Measurements from ENCODE around the gene RUVBL2. TPM values are rescaled to one million over a fixed set of nuclear protein-coding genes. Genes with fewer than 3 reads are reported as not detected.

RUVBL2 gene
- total and polyA plus RNA-seq, 4 donors = 29.6 to 80.1 (median 49.6) TPM

GRCh38 chr19:49009828-49010227 is 16.1 kb downstream of the RUVBL2 start:
- no peaks in the 10 kb centered on the region for H3K4me1 ChIP-seq (ENCODE audit: control insufficient read depth in 4 of 4, insufficient read depth in 4 of 4, low read length in 3 of 4)
- H3K36me3 ChIP-seq (ENCODE audit: control insufficient read depth in 4 of 4, insufficient read depth in 3 of 4, low read depth in 1 of 4, low read length in 3 of 4) = peaks cover 10 to 60% (median 23%) of the 10 kb centered on the region in 4 donors
- no peaks in the 10 kb centered on the region for H3K27me3 ChIP-seq (ENCODE audit: control insufficient read depth in 4 of 4, insufficient read depth in 4 of 4, low read length in 3 of 4)
- 96% methylated on average over 18 of the region's 18 CpGs for WGBS
- H3K27ac ChIP-seq (ENCODE audit: low read depth in 1 of 2, low read length in 2 of 2) = no peak overlapping the region
- H3K9ac ChIP-seq (ENCODE audit: low read depth in 1 of 2, low read length in 2 of 2) = no peak overlapping the region
- no peak overlapping the region for H3K4me3 ChIP-seq (ENCODE audit: low read depth in 1 of 3, low read length in 3 of 3)
- TF ChIP-seq FOXA2 (IDR thresholded peaks at IDR 0.05) = no peak
- no peak for TF ChIP-seq SP1 (IDR thresholded peaks at IDR 0.05)
- TF ChIP-seq HNF4A (conservative IDR thresholded peaks at IDR 0.05) = no peak
- TF ChIP-seq ATF3 (IDR thresholded peaks at IDR 0.05) = no peak
- no peak for TF ChIP-seq GABPA (IDR thresholded peaks at IDR 0.05 in 1 of 2, conservative IDR thresholded peaks at IDR 0.05 in 1 of 2)
- no peak for TF ChIP-seq RAD21 (IDR thresholded peaks at IDR 0.05)
- TF ChIP-seq CTCF (IDR thresholded peaks at IDR 0.05; ENCODE audit: low read depth, low read length, missing input control) = no peak
- TF ChIP-seq EGR1 (IDR thresholded peaks at IDR 0.05; ENCODE audit: low read depth in 2 of 2) = no peak
- TF ChIP-seq RXRA (IDR thresholded peaks at IDR 0.05) = no peak
- no peak for TF ChIP-seq YY1 (IDR thresholded peaks at IDR 0.05)
- DNase-seq (ENCODE audit: low spot score) = no peak
- no peaks in the 10 kb centered on the region for H3K9me3 ChIP-seq (ENCODE audit: control insufficient read depth in 4 of 4, low read length in 3 of 4)

- 92% methylated on average over 18 of the region's 18 CpGs for WGBS
- H3K36me3 ChIP-seq (ENCODE audit: control insufficient read depth in 4 of 4, insufficient read depth in 3 of 4, low read depth in 1 of 4, low read length in 3 of 4) = peaks cover 6 to 62% (median 19%) of the 10 kb centered on the region in 4 donors
Observed at GRCh38 chr19:49010453-49010852, 16.8 kb downstream of the RUVBL2 start.

GRCh38 chr19:49011194-49011593 is 17.5 kb downstream of the RUVBL2 start:
- Histone ChIP-seq H3K36me3 (ENCODE audit: control insufficient read depth in 4 of 4, insufficient read depth in 3 of 4, low read depth in 1 of 4, low read length in 3 of 4) (peaks cover 6 to 59% (median 18%) of the 10 kb centered on the region in 4 donors), H3K27ac (ENCODE audit: low read depth in 1 of 2, low read length in 2 of 2) (no peak overlapping the region), H3K4me3 (ENCODE audit: low read depth in 1 of 3, low read length in 3 of 3) (no peak overlapping the region), H3K9me3 (ENCODE audit: control insufficient read depth in 4 of 4, low read length in 3 of 4) (no peaks in the 10 kb centered on the region), H3K4me1 (ENCODE audit: control insufficient read depth in 4 of 4, insufficient read depth in 4 of 4, low read length in 3 of 4) (no peaks in the 10 kb centered on the region), H3K27me3 (ENCODE audit: control insufficient read depth in 4 of 4, insufficient read depth in 4 of 4, low read length in 3 of 4) (no peaks in the 10 kb centered on the region), H3K9ac (ENCODE audit: low read depth in 1 of 2, low read length in 2 of 2) (no peak overlapping the region)
- DNase-seq (ENCODE audit: low spot score) = no peak
- 91% methylated on average over 17 of the region's 17 CpGs for WGBS
- no peak for TF ChIP-seq CTCF (IDR thresholded peaks at IDR 0.05; ENCODE audit: low read depth, low read length, missing input control)
- no peak for TF ChIP-seq TAF1 (conservative IDR thresholded peaks at IDR 0.05)
- no peak for TF ChIP-seq EGR1 (IDR thresholded peaks at IDR 0.05; ENCODE audit: low read depth in 2 of 2)
- no peak for TF ChIP-seq FOXA2 (IDR thresholded peaks at IDR 0.05)
- TF ChIP-seq MAX (IDR thresholded peaks at IDR 0.05) = no peak
- no peak for TF ChIP-seq JUND (IDR thresholded peaks at IDR 0.05)
- no peak for TF ChIP-seq SP1 (IDR thresholded peaks at IDR 0.05)
- no peak for TF ChIP-seq NR2F2 (IDR thresholded peaks at IDR 0.05)
- TF ChIP-seq YY1 (IDR thresholded peaks at IDR 0.05) = no peak
- TF ChIP-seq GABPA (IDR thresholded peaks at IDR 0.05 in 1 of 2, conservative IDR thresholded peaks at IDR 0.05 in 1 of 2) = no peak
- no peak for TF ChIP-seq HNF4G (IDR thresholded peaks at IDR 0.05)

More at GRCh38 chr19:49010453-49010852, 16.8 kb downstream of the RUVBL2 start:
- no peaks in the 10 kb centered on the region for H3K27me3 ChIP-seq (ENCODE audit: control insufficient read depth in 4 of 4, insufficient read depth in 4 of 4, low read length in 3 of 4)
- TF ChIP-seq SP1 (IDR thresholded peaks at IDR 0.05) (no peak), RAD21 (IDR thresholded peaks at IDR 0.05) (no peak), FOXA1 (IDR thresholded peaks at IDR 0.05) (no peak), YY1 (IDR thresholded peaks at IDR 0.05) (no peak), MAX (IDR thresholded peaks at IDR 0.05) (no peak), NR2F2 (IDR thresholded peaks at IDR 0.05) (no peak), FOXA2 (IDR thresholded peaks at IDR 0.05) (no peak), RXRA (IDR thresholded peaks at IDR 0.05) (no peak)
- no peak overlapping the region for H3K4me3 ChIP-seq (ENCODE audit: low read depth in 1 of 3, low read length in 3 of 3)
- H3K27ac ChIP-seq (ENCODE audit: low read depth in 1 of 2, low read length in 2 of 2) = no peak overlapping the region
- H3K4me1 ChIP-seq (ENCODE audit: control insufficient read depth in 4 of 4, insufficient read depth in 4 of 4, low read length in 3 of 4) = no peaks in the 10 kb centered on the region
- no peak for DNase-seq (ENCODE audit: low spot score)
- no peaks in the 10 kb centered on the region for H3K9me3 ChIP-seq (ENCODE audit: control insufficient read depth in 4 of 4, low read length in 3 of 4)
- H3K9ac ChIP-seq (ENCODE audit: low read depth in 1 of 2, low read length in 2 of 2) = no peak overlapping the region
